ENCODE results near the gene COX7A2L. TPM values are rescaled to one million over a fixed set of nuclear protein-coding genes. Genes with fewer than 3 reads are reported as not detected.

COX7A2L gene
- total and polyA plus RNA-seq, 2 experiments from 2014 or later = 112 to 149 TPM

DNA sequence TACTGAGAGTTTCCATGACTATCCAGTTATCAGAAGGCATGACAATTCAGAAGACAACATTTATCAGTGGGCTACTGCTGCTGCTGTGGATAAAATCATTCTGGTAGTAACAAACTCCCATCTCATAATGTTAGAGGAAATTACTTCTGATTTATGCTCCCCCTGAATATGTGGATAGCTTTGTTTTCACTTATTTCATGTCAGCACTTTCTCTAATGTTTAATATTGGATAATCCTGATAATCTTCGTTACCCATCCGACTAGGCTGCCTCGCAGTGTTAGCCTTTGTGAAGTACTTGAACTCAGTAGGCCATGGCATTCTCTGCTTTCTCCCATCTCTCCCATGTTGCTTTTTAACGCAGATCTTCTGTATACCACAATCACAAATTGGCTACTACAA is 28.4 kb downstream of the COX7A2L start:
- Histone ChIP-seq H3K4me2 (no peak overlapping the region), H2AFZ (no peak overlapping the region), H3F3A (replicated peaks; ENCODE audit: low read depth) (0 out of 2 replicates have a peak, but pooled peaks cover 3% of the 10 kb centered on the region), H3K4me1 (ENCODE audit: insufficient read depth) (no peaks in the 10 kb centered on the region), H3K4me3 (no peak overlapping the region), H3K27ac (ENCODE audit: low read depth) (no peak overlapping the region), H3K79me2 (replicated peaks; ENCODE audit: insufficient read depth) (no peaks in the 10 kb centered on the region), H3K9me2 (ENCODE audit: insufficient read depth) (no peaks in the 10 kb centered on the region), H3K36me3 (ENCODE audit: insufficient read depth) (peaks cover 29% of the 10 kb centered on the region), H3K27me3 (ENCODE audit: insufficient read depth) (no peaks in the 10 kb centered on the region), H4K20me1 (replicated peaks; ENCODE audit: insufficient read depth) (peaks cover 13% of the 10 kb centered on the region; the same call in 1 of the 2 replicates)
- Mint-ChIP-seq H3K9me3 (no peaks in the 10 kb centered on the region), H3K27ac (no peak overlapping the region), H3K4me3 (no peak overlapping the region), H3K36me3 (ENCODE audit: low read depth) (peaks cover 44% of the 10 kb centered on the region), H3K27me3 (ENCODE audit: insufficient read depth, low read depth, poor library complexity) (peaks cover 4% of the 10 kb centered on the region), H3K4me1 (no peaks in the 10 kb centered on the region)
- TF ChIP-seq, protein P1, sequence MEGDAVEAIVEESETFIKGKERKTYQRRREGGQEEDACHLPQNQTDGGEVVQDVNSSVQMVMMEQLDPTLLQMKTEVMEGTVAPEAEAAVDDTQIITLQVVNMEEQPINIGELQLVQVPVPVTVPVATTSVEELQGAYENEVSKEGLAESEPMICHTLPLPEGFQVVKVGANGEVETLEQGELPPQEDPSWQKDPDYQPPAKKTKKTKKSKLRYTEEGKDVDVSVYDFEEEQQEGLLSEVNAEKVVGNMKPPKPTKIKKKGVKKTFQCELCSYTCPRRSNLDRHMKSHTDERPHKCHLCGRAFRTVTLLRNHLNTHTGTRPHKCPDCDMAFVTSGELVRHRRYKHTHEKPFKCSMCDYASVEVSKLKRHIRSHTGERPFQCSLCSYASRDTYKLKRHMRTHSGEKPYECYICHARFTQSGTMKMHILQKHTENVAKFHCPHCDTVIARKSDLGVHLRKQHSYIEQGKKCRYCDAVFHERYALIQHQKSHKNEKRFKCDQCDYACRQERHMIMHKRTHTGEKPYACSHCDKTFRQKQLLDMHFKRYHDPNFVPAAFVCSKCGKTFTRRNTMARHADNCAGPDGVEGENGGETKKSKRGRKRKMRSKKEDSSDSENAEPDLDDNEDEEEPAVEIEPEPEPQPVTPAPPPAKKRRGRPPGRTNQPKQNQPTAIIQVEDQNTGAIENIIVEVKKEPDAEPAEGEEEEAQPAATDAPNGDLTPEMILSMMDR (conservative IDR thresholded peaks at IDR 0.05; ENCODE audit: low read depth in 2 of 2) = no peak
- TF ChIP-seq STAT1 (IDR thresholded peaks at IDR 0.05; ENCODE audit: unreplicated experiment) (no peak), CREB1 (CRISPR knock-in tag; IDR thresholded peaks at IDR 0.05; ENCODE audit: low read depth) (no peak)
- ATAC-seq = no peak
- DNase-seq (ENCODE audit: low spot score) = no peak

DNA sequence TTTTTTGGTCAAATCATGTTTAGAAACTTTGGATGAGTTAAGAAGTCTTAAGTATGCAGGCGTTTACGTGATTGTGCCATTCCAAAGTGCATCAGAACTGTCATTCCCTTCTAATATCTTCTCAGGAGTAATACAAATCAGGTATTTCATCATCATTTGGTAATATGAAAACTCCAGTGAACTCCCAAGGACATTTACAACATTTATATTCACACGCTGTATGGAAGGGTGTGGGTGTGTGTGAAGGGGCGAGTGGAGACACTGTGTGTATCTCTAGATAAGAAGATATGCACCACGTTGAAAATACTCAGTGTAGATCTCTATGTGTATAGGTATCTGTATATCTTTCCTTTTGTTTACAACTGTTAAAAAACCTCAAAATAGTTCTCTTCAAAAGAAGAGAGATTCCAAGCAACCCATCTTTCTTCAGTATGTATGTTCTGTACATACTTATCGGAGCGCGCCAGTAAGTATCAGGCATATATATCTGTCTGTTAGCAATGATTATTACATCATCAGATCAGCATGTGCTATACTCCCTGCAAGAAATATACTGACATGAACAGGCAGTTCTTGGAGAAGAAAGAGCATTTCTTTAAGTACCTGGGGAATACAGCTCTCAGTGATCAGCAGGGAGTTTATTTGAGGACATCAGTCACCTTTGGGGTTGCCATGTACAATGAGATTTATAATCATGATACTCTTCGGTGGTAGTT is 29.3 kb downstream of the COX7A2L start:
- Mint-ChIP-seq H3K27me3 (ENCODE audit: insufficient read depth, low read depth, poor library complexity) (no peaks in the 10 kb centered on the region), H3K36me3 (ENCODE audit: low read depth) (peaks cover 41% of the 10 kb centered on the region), H3K4me3 (no peak overlapping the region), H3K9me3 (no peaks in the 10 kb centered on the region), H3K27ac (no peak overlapping the region), H3K4me1 (no peaks in the 10 kb centered on the region)
- Histone ChIP-seq H3K9me2 (ENCODE audit: insufficient read depth) (no peaks in the 10 kb centered on the region), H3K4me1 (ENCODE audit: insufficient read depth) (no peaks in the 10 kb centered on the region), H3F3A (replicated peaks; ENCODE audit: low read depth) (0 out of 2 replicates have a peak, but pooled peaks cover 3% of the 10 kb centered on the region), H3K27me3 (ENCODE audit: insufficient read depth) (no peaks in the 10 kb centered on the region), H3K27ac (ENCODE audit: low read depth) (no peak overlapping the region), H2AFZ (no peak overlapping the region), H3K36me3 (ENCODE audit: insufficient read depth) (peaks cover 29% of the 10 kb centered on the region), H3K4me3 (no peak overlapping the region), H4K20me1 (replicated peaks; ENCODE audit: insufficient read depth) (peaks cover 11% of the 10 kb centered on the region; the same call in 1 of the 2 replicates), H3K79me2 (replicated peaks; ENCODE audit: insufficient read depth) (no peaks in the 10 kb centered on the region), H3K4me2 (no peak overlapping the region)
- DNase-seq (ENCODE audit: low spot score) (no peak), ATAC-seq (no peak)
- no peak for TF ChIP-seq ZNF114 (CRISPR knock-in tag; IDR thresholded peaks at IDR 0.05)
- no peak for TF ChIP-seq EZH2 (IDR thresholded peaks at IDR 0.05; ENCODE audit: low read depth, unreplicated experiment)
- no peak for TF ChIP-seq CREB1 (CRISPR knock-in tag; IDR thresholded peaks at IDR 0.05; ENCODE audit: low read depth)
- TF ChIP-seq, protein P2, sequence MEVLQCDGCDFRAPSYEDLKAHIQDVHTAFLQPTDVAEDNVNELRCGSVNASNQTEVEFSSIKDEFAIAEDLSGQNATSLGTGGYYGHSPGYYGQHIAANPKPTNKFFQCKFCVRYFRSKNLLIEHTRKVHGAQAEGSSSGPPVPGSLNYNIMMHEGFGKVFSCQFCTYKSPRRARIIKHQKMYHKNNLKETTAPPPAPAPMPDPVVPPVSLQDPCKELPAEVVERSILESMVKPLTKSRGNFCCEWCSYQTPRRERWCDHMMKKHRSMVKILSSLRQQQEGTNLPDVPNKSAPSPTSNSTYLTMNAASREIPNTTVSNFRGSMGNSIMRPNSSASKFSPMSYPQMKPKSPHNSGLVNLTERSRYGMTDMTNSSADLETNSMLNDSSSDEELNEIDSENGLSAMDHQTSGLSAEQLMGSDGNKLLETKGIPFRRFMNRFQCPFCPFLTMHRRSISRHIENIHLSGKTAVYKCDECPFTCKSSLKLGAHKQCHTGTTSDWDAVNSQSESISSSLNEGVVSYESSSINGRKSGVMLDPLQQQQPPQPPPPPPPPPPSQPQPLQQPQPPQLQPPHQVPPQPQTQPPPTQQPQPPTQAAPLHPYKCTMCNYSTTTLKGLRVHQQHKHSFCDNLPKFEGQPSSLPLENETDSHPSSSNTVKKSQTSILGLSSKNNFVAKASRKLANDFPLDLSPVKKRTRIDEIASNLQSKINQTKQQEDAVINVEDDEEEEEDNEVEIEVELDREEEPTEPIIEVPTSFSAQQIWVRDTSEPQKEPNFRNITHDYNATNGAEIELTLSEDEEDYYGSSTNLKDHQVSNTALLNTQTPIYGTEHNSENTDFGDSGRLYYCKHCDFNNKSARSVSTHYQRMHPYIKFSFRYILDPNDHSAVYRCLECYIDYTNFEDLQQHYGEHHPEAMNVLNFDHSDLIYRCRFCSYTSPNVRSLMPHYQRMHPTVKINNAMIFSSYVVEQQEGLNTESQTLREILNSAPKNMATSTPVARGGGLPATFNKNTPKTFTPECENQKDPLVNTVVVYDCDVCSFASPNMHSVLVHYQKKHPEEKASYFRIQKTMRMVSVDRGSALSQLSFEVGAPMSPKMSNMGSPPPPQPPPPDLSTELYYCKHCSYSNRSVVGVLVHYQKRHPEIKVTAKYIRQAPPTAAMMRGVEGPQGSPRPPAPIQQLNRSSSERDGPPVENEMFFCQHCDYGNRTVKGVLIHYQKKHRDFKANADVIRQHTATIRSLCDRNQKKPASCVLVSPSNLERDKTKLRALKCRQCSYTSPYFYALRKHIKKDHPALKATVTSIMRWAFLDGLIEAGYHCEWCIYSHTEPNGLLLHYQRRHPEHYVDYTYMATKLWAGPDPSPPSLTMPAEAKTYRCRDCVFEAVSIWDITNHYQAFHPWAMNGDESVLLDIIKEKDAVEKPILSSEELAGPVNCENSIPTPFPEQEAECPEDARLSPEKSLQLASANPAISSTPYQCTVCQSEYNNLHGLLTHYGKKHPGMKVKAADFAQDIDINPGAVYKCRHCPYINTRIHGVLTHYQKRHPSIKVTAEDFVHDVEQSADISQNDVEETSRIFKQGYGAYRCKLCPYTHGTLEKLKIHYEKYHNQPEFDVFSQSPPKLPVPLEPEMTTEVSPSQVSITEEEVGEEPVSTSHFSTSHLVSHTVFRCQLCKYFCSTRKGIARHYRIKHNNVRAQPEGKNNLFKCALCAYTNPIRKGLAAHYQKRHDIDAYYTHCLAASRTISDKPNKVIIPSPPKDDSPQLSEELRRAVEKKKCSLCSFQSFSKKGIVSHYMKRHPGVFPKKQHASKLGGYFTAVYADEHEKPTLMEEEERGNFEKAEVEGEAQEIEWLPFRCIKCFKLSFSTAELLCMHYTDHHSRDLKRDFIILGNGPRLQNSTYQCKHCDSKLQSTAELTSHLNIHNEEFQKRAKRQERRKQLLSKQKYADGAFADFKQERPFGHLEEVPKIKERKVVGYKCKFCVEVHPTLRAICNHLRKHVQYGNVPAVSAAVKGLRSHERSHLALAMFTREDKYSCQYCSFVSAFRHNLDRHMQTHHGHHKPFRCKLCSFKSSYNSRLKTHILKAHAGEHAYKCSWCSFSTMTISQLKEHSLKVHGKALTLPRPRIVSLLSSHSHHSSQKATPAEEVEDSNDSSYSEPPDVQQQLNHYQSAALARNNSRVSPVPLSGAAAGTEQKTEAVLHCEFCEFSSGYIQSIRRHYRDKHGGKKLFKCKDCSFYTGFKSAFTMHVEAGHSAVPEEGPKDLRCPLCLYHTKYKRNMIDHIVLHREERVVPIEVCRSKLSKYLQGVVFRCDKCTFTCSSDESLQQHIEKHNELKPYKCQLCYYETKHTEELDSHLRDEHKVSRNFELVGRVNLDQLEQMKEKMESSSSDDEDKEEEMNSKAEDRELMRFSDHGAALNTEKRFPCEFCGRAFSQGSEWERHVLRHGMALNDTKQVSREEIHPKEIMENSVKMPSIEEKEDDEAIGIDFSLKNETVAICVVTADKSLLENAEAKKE (CRISPR knock-in tag; IDR thresholded peaks at IDR 0.05) = no peak
- TF ChIP-seq STAT1 (IDR thresholded peaks at IDR 0.05; ENCODE audit: unreplicated experiment) = no peak
- TF ChIP-seq JUNB (IDR thresholded peaks at IDR 0.05; ENCODE audit: unreplicated experiment) = no peak
- no peak for TF ChIP-seq NANOG (IDR thresholded peaks at IDR 0.05; ENCODE audit: borderline replicate concordance)
- no peak for TF ChIP-seq EZH2phosphoT487 (IDR thresholded peaks at IDR 0.05; ENCODE audit: unreplicated experiment)
- no peak for TF ChIP-seq POLR2AphosphoS5 (IDR thresholded peaks at IDR 0.05; ENCODE audit: low read depth)
- TF ChIP-seq ZNF331 (CRISPR knock-in tag; IDR thresholded peaks at IDR 0.05; ENCODE audit: low read depth) = no peak
- TF ChIP-seq, protein P3, sequence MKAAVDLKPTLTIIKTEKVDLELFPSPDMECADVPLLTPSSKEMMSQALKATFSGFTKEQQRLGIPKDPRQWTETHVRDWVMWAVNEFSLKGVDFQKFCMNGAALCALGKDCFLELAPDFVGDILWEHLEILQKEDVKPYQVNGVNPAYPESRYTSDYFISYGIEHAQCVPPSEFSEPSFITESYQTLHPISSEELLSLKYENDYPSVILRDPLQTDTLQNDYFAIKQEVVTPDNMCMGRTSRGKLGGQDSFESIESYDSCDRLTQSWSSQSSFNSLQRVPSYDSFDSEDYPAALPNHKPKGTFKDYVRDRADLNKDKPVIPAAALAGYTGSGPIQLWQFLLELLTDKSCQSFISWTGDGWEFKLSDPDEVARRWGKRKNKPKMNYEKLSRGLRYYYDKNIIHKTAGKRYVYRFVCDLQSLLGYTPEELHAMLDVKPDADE (IDR thresholded peaks at IDR 0.05) = no peak
